HepG2 (cell line): ENCODE data around the gene MIDN. TPM values are rescaled to one million over a fixed set of nuclear protein-coding genes. Genes with fewer than 3 reads are reported as not detected.

Experiments used
- ARNTL ChIP-seq: sonication (generic); formaldehyde crosslinking; IDR thresholded peaks from 2 replicates; pipeline ENCODE4 v1.4.0; 2020; ENCODE audit warnings: mild to moderate bottlenecking, missing genetic modification reagents
- DMTF1 ChIP-seq: sonication (generic); formaldehyde crosslinking; IDR thresholded peaks from 2 replicates; pipeline ENCODE4 v1.4.0; 2020; ENCODE audit warnings: mild to moderate bottlenecking, missing genetic modification reagents
- IKZF5 ChIP-seq: IDR thresholded peaks from 2 replicates; pipeline ENCODE4 v1.6.1; 2018; ENCODE audit warnings: missing genetic modification reagents, mild to moderate bottlenecking, missing compliant biosample characterization
- KAT8 ChIP-seq: IDR thresholded peaks from 2 replicates; pipeline ENCODE4 v1.6.1; 2016; ENCODE audit warnings: missing genetic modification reagents, missing compliant biosample characterization
- NFKBIZ ChIP-seq: IDR thresholded peaks from 2 replicates; pipeline ENCODE4 v1.6.1; 2018; ENCODE audit warnings: missing genetic modification reagents, missing compliant biosample characterization
- RAD21 ChIP-seq: fragments of 450-650 bp; formaldehyde crosslinking; IDR thresholded peaks from 2 replicates; pipeline ENCODE4 v1.5.0; 2020; ENCODE audit warnings: mild to moderate bottlenecking
- RBM22 ChIP-seq: fragments of 200-400 bp; formaldehyde crosslinking; optimal IDR thresholded peaks from 2 replicates; pipeline ENCODE3; 2017; ENCODE audit warnings: mild to moderate bottlenecking, low read length, moderate library complexity
- SIN3A ChIP-seq: IDR thresholded peaks from 2 replicates; pipeline ENCODE4 v1.6.1; 2011; ENCODE audit warnings: low read depth, mild to moderate bottlenecking, control low read depth, low read length, borderline replicate concordance
- SOX5 ChIP-seq: IDR thresholded peaks from 2 replicates; pipeline ENCODE4 v1.6.1; 2016; ENCODE audit warnings: borderline replicate concordance
- SYNCRIP ChIP-seq: fragments of 200-400 bp; formaldehyde crosslinking; IDR thresholded peaks from 2 replicates; pipeline ENCODE4 v1.6.1; 2018; ENCODE audit warnings: mild to moderate bottlenecking, low read depth, low read length; ENCODE audit not compliant: insufficient read depth
- TEAD2 ChIP-seq: sonication (generic); formaldehyde crosslinking; IDR thresholded peaks from 2 replicates; pipeline ENCODE4 v1.9.0; 2021; ENCODE audit warnings: missing genetic modification reagents
- TEF ChIP-seq: sonication (generic); formaldehyde crosslinking; IDR thresholded peaks from 2 replicates; pipeline ENCODE4 v1.5.0; 2020; ENCODE audit warnings: missing genetic modification reagents
- TERF1 ChIP-seq: sonication (generic); formaldehyde crosslinking; IDR thresholded peaks from 2 replicates; pipeline ENCODE4 v1.8.0; 2022; ENCODE audit warnings: mild to moderate bottlenecking, missing genetic modification reagents, moderate library complexity
- ZBTB10 ChIP-seq: sonication (generic); formaldehyde crosslinking; IDR thresholded peaks from 2 replicates; pipeline ENCODE4 v1.4.0; 2020; ENCODE audit warnings: missing genetic modification reagents, borderline replicate concordance
- ZNF30 ChIP-seq: sonication (generic); formaldehyde crosslinking; IDR thresholded peaks from 2 replicates; pipeline ENCODE4 v1.5.0; 2020; ENCODE audit warnings: mild to moderate bottlenecking, missing genetic modification reagents
- ZNF687 ChIP-seq: sonication (generic); formaldehyde crosslinking; IDR thresholded peaks from 2 replicates; pipeline ENCODE4 v1.5.1; 2020; ENCODE audit warnings: mild to moderate bottlenecking, missing genetic modification reagents, moderate library complexity
- polyA plus RNA-seq, 8 experiments: library from polyadenylated mRNA; depleted of rRNA in 3 of 8; stranded (reverse) in 7 of 8; unstranded in 1 of 8; fragments of >200 nt; fragmentation: Illumina TruSeq in 4 of 8; extraction: Trizol in 4 of 8; gene quantifications; 2 replicates each; pipeline versions ENCODE4 v1.2.1 to v1.2.3, GENCODE V29; 2011 to 2016; ENCODE audit warnings: low read depth in 4 of 8, missing spikeins in 1 of 8, mixed read lengths in 1 of 8; ENCODE audit not compliant: insufficient read depth in 1 of 8
- total RNA-seq, 5 experiments: library from RNA; depleted of rRNA; stranded (reverse); fragments of >200 nt; fragmentation: Illumina TruSeq; extraction: Trizol; gene quantifications; 2 replicates each; pipeline ENCODE4 v1.2.3, GENCODE V29; 2016; ENCODE audit warnings: low read depth in 1 of 5

MIDN gene
- total and polyA plus RNA-seq, 2 of the 13 experiments (the other 11 are each of a cell fraction or from before 2014, with no cell fraction given), result 8.4 to 18.0 TPM

- TF ChIP-seq TERF1 (CRISPR knock-in tag) (no peak), NFKBIZ (peak; percentile 73; the same call in 1 of the 2 replicates), DMTF1 (no peak), RBM22 (no peak), SYNCRIP (no peak), IKZF5 (peak; percentile 71), KAT8 (CRISPR knock-in tag) (peak; percentile 64; the same call in 1 of the 2 replicates), TEF (no peak), ZBTB10 (CRISPR knock-in tag) (0 out of 2 replicates have a peak, but pooled peaks have one; percentile 66), ARNTL (CRISPR knock-in tag) (peak; percentile 38), SIN3A (no peak; the same call in 1 of the 2 replicates), ZNF30 (no peak), SOX5 (peak; percentile 52), TEAD2 (CRISPR knock-in tag) (no peak), ZNF687 (CRISPR knock-in tag) (peak; percentile 85), RAD21 (CRISPR knock-in tag) (no peak; the same call in 1 of the 2 replicates)
These were observed 16.6 kb downstream of the MIDN start (continued) for GRCh38 chr19:1264801-1265614.
